Lower leg skin (tissue), 3 donors: ENCODE results near the gene RAB7A.

Source experiments
- POLR2A ChIP-seq, 2 donors: fragments of 450-650 bp; IDR thresholded peaks; one replicate each; pipeline ENCODE4 v1.6.1; 2016 to 2017; ENCODE audit warnings: antibody characterized with exemption in 2 of 2, mild to moderate bottlenecking in 1 of 2, moderate library complexity in 1 of 2
- TF ChIP-seq, protein P1 (sequence below), 3 donors: fragments of 450-650 bp; IDR thresholded peaks; one replicate each; pipeline ENCODE4 v1.5.1; 2016; ENCODE audit warnings: antibody characterized with exemption in 3 of 3, mild to moderate bottlenecking in 3 of 3, moderate library complexity in 2 of 3

- TF ChIP-seq, protein P1, sequence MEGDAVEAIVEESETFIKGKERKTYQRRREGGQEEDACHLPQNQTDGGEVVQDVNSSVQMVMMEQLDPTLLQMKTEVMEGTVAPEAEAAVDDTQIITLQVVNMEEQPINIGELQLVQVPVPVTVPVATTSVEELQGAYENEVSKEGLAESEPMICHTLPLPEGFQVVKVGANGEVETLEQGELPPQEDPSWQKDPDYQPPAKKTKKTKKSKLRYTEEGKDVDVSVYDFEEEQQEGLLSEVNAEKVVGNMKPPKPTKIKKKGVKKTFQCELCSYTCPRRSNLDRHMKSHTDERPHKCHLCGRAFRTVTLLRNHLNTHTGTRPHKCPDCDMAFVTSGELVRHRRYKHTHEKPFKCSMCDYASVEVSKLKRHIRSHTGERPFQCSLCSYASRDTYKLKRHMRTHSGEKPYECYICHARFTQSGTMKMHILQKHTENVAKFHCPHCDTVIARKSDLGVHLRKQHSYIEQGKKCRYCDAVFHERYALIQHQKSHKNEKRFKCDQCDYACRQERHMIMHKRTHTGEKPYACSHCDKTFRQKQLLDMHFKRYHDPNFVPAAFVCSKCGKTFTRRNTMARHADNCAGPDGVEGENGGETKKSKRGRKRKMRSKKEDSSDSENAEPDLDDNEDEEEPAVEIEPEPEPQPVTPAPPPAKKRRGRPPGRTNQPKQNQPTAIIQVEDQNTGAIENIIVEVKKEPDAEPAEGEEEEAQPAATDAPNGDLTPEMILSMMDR (IDR thresholded peaks at IDR 0.05): no peak
- no peak for TF ChIP-seq POLR2A (IDR thresholded peaks at IDR 0.05)
These were observed 19.8 kb downstream of the RAB7A start for GRCh38 chr3:128745742-128746141.
